ENCODE data around the gene PDLIM3.

DNA sequence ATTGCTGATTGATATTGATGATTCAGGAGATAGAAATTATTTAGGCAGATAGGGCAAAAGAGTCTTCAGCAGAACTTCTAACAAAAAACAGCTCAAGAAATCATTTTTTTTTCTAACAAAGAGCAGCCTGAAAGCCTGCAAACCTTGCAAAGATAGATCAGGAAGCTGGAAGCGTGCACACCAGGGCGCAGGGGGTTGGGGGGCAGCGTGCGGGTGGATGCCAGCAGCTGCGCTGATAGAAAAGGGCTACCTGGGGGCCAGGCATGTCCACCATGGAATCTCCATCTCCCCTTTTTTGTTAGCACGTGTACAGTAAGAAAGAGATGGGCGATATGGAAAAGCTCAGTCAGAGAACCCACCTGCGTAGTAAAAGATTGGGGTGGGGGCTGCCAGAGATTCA is 62.1 kb downstream of the PDLIM3 start:
- TF ChIP-seq, protein P1, sequence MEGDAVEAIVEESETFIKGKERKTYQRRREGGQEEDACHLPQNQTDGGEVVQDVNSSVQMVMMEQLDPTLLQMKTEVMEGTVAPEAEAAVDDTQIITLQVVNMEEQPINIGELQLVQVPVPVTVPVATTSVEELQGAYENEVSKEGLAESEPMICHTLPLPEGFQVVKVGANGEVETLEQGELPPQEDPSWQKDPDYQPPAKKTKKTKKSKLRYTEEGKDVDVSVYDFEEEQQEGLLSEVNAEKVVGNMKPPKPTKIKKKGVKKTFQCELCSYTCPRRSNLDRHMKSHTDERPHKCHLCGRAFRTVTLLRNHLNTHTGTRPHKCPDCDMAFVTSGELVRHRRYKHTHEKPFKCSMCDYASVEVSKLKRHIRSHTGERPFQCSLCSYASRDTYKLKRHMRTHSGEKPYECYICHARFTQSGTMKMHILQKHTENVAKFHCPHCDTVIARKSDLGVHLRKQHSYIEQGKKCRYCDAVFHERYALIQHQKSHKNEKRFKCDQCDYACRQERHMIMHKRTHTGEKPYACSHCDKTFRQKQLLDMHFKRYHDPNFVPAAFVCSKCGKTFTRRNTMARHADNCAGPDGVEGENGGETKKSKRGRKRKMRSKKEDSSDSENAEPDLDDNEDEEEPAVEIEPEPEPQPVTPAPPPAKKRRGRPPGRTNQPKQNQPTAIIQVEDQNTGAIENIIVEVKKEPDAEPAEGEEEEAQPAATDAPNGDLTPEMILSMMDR (IDR thresholded peaks at IDR 0.05; ENCODE audit: insufficient read depth, low read length, poor library complexity, severe bottlenecking) = no peak
- no peak for TF ChIP-seq EZH2phosphoT487 (conservative IDR thresholded peaks at IDR 0.05; ENCODE audit: low read length)
